Right lobe of liver (tissue), 6 donors: ENCODE measurements around the gene VRK2. TPM values are rescaled to one million over a fixed set of nuclear protein-coding genes. Genes with fewer than 3 reads are reported as not detected.
"Not testable (repeated sequence)": the region's sequence is repeated elsewhere in the genome, so short reads cannot be mapped to it uniquely, and the experiment has no call there.

Experiments used
- ATAC-seq, 4 donors: fragments of 200-7000 bp; cut with Tn5 transposase; one replicate each; pipeline ENCODE4 v1.9.1; 2020; ENCODE audit warnings: mild to moderate bottlenecking in 4 of 4, moderate library complexity in 4 of 4
- DNase-seq, 3 donors: peaks; one replicate each; pipeline ENCODE4 v3.0.0-alpha.2; 2020
- H3K27ac ChIP-seq, 3 donors: fragments of 200-600 bp; one replicate each; pipeline ENCODE4 v1.8.0; 2022
- H3K27me3 ChIP-seq, 2 donors: fragments of 200-600 bp; one replicate each; pipeline ENCODE4 v1.8.0; 2022
- H3K36me3 ChIP-seq, 4 donors: fragments of 200-600 bp; sonication (generic) in 1 of 4; one replicate each; pipeline versions ENCODE4 v1.5.1 to v1.8.0; 2017 to 2022; ENCODE audit warnings: control low read depth in 1 of 4
- H3K4me1 ChIP-seq, 4 donors: fragments of 200-600 bp; sonication (generic) in 1 of 4; one replicate each; pipeline versions ENCODE4 v1.5.1 to v1.8.0; 2017 to 2022; ENCODE audit warnings: control low read depth in 1 of 4
- H3K4me3 ChIP-seq, 3 donors: fragments of 200-600 bp; one replicate each; pipeline ENCODE4 v1.8.0; 2022
- H3K9me3 ChIP-seq, 4 donors: fragments of 200-600 bp; sonication (generic) in 1 of 4; one replicate each; pipeline versions ENCODE4 v1.5.1 to v1.8.0; 2017 to 2022; ENCODE audit warnings: control low read depth in 1 of 4
- POLR2A ChIP-seq: fragments of 450-650 bp; IDR thresholded peaks from one replicate; pipeline ENCODE4 v1.6.1; 2017; ENCODE audit warnings: antibody characterized with exemption, mild to moderate bottlenecking
- WGBS: methylation state at CpG from one replicate; pipeline ENCODE4 v1.1.6; 2018; ENCODE audit warnings: low coverage, low lambda C conversion rate; ENCODE audit not compliant: insufficient coverage; ENCODE audit errors: missing lambda C conversion rate; 5-methylcytosine and 5-hydroxymethylcytosine counted together
- intact Hi-C, 2 donors: fragments of 100-400 bp; cut with DNase I; formaldehyde crosslinking; loops; one replicate each; pipeline versions ENCODE4 v1.11.2 to v1.14.1; 2022
- total RNA-seq, 6 experiments: library from RNA; depleted of rRNA in 2 of 6; stranded (reverse); fragments of >200 nt in 2 of 6; fragmentation: NEBNext Ultra II Directional in 3 of 6; extraction: Animal tissue kit (Norgen Biotek cat#: 25700) in 3 of 6; gene quantifications; one replicate each; pipeline versions ENCODE4 v1.1.0 to v1.2.4, GENCODE V29; 2016 to 2023
- TF ChIP-seq, protein P1 (sequence below), 4 donors: fragments of 200-600 bp in 3 of 4; fragments of 450-650 bp in 1 of 4; IDR thresholded peaks; one replicate each; pipeline versions ENCODE4 v1.5.1 to v1.8.0; 2016 to 2022; ENCODE audit warnings: antibody characterized with exemption in 4 of 4, mild to moderate bottlenecking in 2 of 4
- donor health status: DM: no; HTN: yes; CAD: no.
- donor health status: DM: no; HTN: no; CAD: no.
- donor health status: DM: no; HTN: no; CAD: no.
- donor health status: DM: no; HTN: yes; CAD: no.
- donor health status: DM: no; HTN: yes; CAD: no.

VRK2 gene
- total RNA-seq, 6 experiments from 2014 or later, result 7.7 to 13.0 (median 10.2) TPM

DNA sequence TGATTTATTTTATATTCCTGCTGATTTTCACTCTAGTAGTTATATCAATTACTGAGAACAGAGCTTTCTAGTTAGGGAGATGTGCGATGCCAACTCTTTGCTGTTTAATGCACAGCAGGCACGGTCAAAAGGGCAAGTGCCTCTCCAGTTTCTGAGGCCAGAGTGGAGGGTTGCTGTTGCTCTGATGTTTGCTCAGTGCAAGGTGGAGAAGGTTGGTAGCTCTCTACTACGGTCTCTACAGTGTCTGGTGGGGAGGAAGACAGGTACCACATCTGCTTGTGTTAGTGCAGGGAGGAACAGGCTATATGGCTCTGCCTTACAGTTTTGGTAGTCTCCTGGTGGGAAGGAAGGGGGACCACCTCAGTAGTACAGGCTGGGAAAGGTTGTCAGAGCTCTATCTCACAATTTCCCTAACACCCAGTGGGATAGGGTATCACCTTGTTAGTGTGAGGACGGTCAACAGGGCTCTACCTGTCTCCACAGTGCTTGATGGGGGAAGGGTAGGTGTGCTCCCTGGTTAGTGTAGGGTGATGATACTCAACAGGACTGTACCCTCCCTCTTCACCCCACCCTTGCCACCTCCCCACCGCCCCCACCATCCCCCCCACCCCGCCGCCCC, 108.7 kb downstream of the VRK2 start:
- TF ChIP-seq, protein P1, sequence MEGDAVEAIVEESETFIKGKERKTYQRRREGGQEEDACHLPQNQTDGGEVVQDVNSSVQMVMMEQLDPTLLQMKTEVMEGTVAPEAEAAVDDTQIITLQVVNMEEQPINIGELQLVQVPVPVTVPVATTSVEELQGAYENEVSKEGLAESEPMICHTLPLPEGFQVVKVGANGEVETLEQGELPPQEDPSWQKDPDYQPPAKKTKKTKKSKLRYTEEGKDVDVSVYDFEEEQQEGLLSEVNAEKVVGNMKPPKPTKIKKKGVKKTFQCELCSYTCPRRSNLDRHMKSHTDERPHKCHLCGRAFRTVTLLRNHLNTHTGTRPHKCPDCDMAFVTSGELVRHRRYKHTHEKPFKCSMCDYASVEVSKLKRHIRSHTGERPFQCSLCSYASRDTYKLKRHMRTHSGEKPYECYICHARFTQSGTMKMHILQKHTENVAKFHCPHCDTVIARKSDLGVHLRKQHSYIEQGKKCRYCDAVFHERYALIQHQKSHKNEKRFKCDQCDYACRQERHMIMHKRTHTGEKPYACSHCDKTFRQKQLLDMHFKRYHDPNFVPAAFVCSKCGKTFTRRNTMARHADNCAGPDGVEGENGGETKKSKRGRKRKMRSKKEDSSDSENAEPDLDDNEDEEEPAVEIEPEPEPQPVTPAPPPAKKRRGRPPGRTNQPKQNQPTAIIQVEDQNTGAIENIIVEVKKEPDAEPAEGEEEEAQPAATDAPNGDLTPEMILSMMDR (IDR thresholded peaks at IDR 0.05), result no peak
- no peak for TF ChIP-seq POLR2A

GRCh38 chr2:58156780-58157179, 110.2 kb downstream of the VRK2 start:
- no peak for ATAC-seq
- Histone ChIP-seq H3K27me3 (no peaks in the 10 kb centered on the region), H3K9me3 (no peaks in the 10 kb centered on the region), H3K27ac (no peak overlapping the region), H3K4me1 (no peaks in the 10 kb centered on the region), H3K4me3 (no peak overlapping the region), H3K36me3 (peaks cover 0 to 22% (median 7%) of the 10 kb centered on the region in 4 donors)
- intact Hi-C loops, result no loop called here
- TF ChIP-seq, protein P1 (IDR thresholded peaks at IDR 0.05), result no peak
- no peak for TF ChIP-seq POLR2A
- no peak for DNase-seq

More for the DNA sequence above, 108.7 kb downstream of the VRK2 start:
- Histone ChIP-seq H3K27me3 (no peaks in the 10 kb centered on the region), H3K9me3 (no peaks in the 10 kb centered on the region), H3K4me1 (no peaks in the 10 kb centered on the region), H3K36me3 (peaks cover 0 to 11% (median 2%) of the 10 kb centered on the region in 4 donors), H3K4me3 (no peak overlapping the region), H3K27ac (no peak overlapping the region)
- peak in 2 of 4 donors; percentile 17 to 32 for ATAC-seq
- intact Hi-C loops, result no loop called here
- DNase-seq, result no peak
- WGBS, result 82% methylated on average over 2 of the region's 7 CpGs

GRCh38 chr2:58157754-58158153, 111.1 kb downstream of the VRK2 start:
- no peaks in the 10 kb centered on the region for H3K4me1 ChIP-seq
- no peak for DNase-seq
- peaks cover 0 to 22% (median 7%) of the 10 kb centered on the region in 4 donors for H3K36me3 ChIP-seq
- ATAC-seq, result no peak
- TF ChIP-seq, protein P1 (IDR thresholded peaks at IDR 0.05), result no peak
- no peak for TF ChIP-seq POLR2A
- intact Hi-C loops, result no loop called here
- H3K27ac ChIP-seq, result no peak overlapping the region
- no peaks in the 10 kb centered on the region for H3K9me3 ChIP-seq
- H3K27me3 ChIP-seq, result no peaks in the 10 kb centered on the region
- no peak overlapping the region for H3K4me3 ChIP-seq

- intact Hi-C loops, result no loop called here
- Histone ChIP-seq H3K4me3 (no peak overlapping the region), H3K9me3 (no peaks in the 10 kb centered on the region), H3K4me1 (no peaks in the 10 kb centered on the region), H3K27ac (no peak overlapping the region), H3K27me3 (no peaks in the 10 kb centered on the region), H3K36me3 (peaks cover 0 to 22% (median 7%) of the 10 kb centered on the region in 4 donors)
- no peak for DNase-seq
- WGBS, result 77% methylated on average over 4 of the region's 4 CpGs
- no peak for TF ChIP-seq POLR2A
- TF ChIP-seq, protein P1 (IDR thresholded peaks at IDR 0.05), result no peak
- ATAC-seq, result no peak
Observed at GRCh38 chr2:58158481-58158880, 111.9 kb downstream of the VRK2 start.

GRCh38 chr2:58163913-58164312, 117.3 kb downstream of the VRK2 start:
- ATAC-seq (no peak), DNase-seq (no peak)
- 95% methylated on average over 3 of the region's 3 CpGs for WGBS
- Histone ChIP-seq H3K27ac (no peak overlapping the region), H3K9me3 (no peaks in the 10 kb centered on the region), H3K4me3 (no peak overlapping the region), H3K4me1 (no peaks in the 10 kb centered on the region), H3K27me3 (no peaks in the 10 kb centered on the region), H3K36me3 (peaks cover 0 to 22% (median 7%) of the 10 kb centered on the region in 4 donors)
- no peak for TF ChIP-seq POLR2A
- TF ChIP-seq, protein P1 (IDR thresholded peaks at IDR 0.05), result no peak
- intact Hi-C loops, result no loop called here

GRCh38 chr2:58168130-58168529, 121.5 kb downstream of the VRK2 start:
- H3K36me3 ChIP-seq, H3K4me3 ChIP-seq, H3K27ac ChIP-seq, H3K27me3 ChIP-seq, ATAC-seq, H3K4me1 ChIP-seq, intact Hi-C loops, H3K9me3 ChIP-seq: not testable (repeated sequence)
- DNase-seq, result peak in 1 of 3 donors; percentile 16
- 100% methylated on average over 3 of the region's 6 CpGs for WGBS

DNA sequence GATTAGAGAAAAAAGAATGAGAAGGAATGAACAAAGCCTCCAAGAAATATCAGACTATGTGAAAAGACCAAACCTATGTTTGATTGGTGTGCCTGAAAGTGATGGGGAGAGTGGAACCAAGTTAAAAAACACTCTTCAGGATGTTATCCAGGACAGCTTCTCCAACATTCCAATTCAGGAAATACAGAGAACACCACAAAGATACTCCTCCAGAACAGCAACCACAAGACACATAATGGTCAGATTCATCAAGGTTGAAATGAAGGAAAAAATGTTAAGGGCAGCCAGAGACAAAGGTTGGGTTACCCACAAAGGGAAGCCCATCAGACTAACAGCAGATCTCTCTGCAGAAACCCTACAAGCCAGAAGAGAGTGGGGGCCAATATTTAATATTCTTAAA, 123.2 kb downstream of the VRK2 start:
- H3K9me3 ChIP-seq, H3K27ac ChIP-seq, DNase-seq, H3K36me3 ChIP-seq, intact Hi-C loops, H3K27me3 ChIP-seq, H3K4me3 ChIP-seq, H3K4me1 ChIP-seq, ATAC-seq: not testable (repeated sequence)
